ENCODE measurements around the gene SOCS3.

GRCh38 chr17:78345791-78346494 lies 13.9 kb downstream of the SOCS3 start:
- no peak for TF ChIP-seq CTCF (IDR thresholded peaks at IDR 0.05)
- no peak for TF ChIP-seq POLR2A (IDR thresholded peaks at IDR 0.05)

All from lower leg skin (tissue), 3 donors.